Mesothelial cell of epicardium (in vitro differentiated cells): ENCODE data around the gene CDH4. TPM values are rescaled to one million over a fixed set of nuclear protein-coding genes. Genes with fewer than 3 reads are reported as not detected.

Experiments
- DNase-seq, 2 experiments: peaks; one replicate each; pipeline ENCODE4 v3.0.0; 2021; ENCODE audit warnings: low spot score in 2 of 2; ENCODE audit not compliant: unreplicated experiment in 2 of 2
- H3K27ac Mint-ChIP-seq: 2 replicates; pipeline ENCODE4 v1.8.0; 2021; ENCODE audit warnings: mixed read lengths
- H3K27me3 Mint-ChIP-seq: 2 replicates; pipeline ENCODE4 v1.8.0; 2021; ENCODE audit warnings: low read depth, mixed read lengths
- H3K36me3 Mint-ChIP-seq: 2 replicates; pipeline ENCODE4 v1.8.0; 2021; ENCODE audit warnings: mixed read lengths
- H3K4me1 Mint-ChIP-seq: 2 replicates; pipeline ENCODE4 v1.8.0; 2021; ENCODE audit warnings: mixed read lengths
- H3K4me3 Mint-ChIP-seq: 2 replicates; pipeline ENCODE4 v1.8.0; 2021; ENCODE audit warnings: mild to moderate bottlenecking, moderate library complexity, mixed read lengths
- H3K9me3 Mint-ChIP-seq: 2 replicates; pipeline ENCODE4 v1.8.0; 2021; ENCODE audit warnings: mixed read lengths
- total RNA-seq: library from RNA; stranded (reverse); gene quantifications from 3 replicates; pipeline ENCODE4 v1.2.1, GENCODE V29; 2021
- TF ChIP-seq, protein P1 (sequence below): fragments of 200-600 bp; sonication (generic); IDR thresholded peaks from one replicate; pipeline ENCODE4 v1.5.0; 2021; ENCODE audit warnings: antibody characterized with exemption; ENCODE audit not compliant: unreplicated experiment

The CDH4 gene
- total RNA-seq, 1 donor from 2014 or later: 1.1 TPM

GRCh38 chr20:61347443-61347842, 95.4 kb downstream of the CDH4 start:
- TF ChIP-seq, protein P1, sequence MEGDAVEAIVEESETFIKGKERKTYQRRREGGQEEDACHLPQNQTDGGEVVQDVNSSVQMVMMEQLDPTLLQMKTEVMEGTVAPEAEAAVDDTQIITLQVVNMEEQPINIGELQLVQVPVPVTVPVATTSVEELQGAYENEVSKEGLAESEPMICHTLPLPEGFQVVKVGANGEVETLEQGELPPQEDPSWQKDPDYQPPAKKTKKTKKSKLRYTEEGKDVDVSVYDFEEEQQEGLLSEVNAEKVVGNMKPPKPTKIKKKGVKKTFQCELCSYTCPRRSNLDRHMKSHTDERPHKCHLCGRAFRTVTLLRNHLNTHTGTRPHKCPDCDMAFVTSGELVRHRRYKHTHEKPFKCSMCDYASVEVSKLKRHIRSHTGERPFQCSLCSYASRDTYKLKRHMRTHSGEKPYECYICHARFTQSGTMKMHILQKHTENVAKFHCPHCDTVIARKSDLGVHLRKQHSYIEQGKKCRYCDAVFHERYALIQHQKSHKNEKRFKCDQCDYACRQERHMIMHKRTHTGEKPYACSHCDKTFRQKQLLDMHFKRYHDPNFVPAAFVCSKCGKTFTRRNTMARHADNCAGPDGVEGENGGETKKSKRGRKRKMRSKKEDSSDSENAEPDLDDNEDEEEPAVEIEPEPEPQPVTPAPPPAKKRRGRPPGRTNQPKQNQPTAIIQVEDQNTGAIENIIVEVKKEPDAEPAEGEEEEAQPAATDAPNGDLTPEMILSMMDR: no peak
- Mint-ChIP-seq H3K4me1 (peaks cover 4% of the 10 kb centered on the region), H3K27me3 (peaks cover 59% of the 10 kb centered on the region), H3K9me3 (peaks cover 4% of the 10 kb centered on the region), H3K36me3 (no peaks in the 10 kb centered on the region), H3K27ac (no peak overlapping the region), H3K4me3 (no peak overlapping the region)
- DNase-seq: no peak

DNA sequence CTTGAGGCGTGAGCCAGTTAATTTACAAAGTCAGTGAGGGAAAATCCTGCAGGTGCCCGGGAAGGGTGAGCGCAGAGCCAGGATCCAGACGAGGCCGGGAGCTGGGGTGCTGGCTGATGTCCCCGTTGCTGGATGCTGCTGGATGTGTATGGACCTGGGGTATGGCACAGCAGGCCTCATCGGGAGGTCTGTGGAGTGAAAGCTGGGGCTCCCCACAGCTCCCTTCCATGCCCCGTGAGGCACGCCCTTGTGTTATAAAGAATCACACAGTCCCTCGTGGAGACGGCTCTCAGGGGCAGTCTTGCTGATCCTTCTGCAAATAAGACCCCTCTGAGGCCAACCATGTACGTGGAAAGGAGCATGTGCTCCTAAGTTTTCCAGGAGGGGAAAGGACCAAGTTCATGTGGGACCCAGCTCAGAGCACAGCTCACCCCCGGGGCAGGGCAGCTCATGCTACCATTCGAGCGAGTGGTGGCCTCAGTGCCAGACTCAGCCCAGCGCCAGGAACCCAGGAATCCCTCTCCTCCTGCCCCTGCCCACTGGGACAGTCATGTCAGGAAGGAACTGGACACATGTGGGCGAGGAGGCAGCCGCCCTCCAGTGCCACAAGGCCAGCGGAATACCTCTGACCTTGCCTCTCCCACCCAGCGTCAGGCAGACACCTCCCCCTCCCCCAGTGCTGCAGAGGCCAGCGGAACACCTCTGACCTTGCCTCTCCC, 97.5 kb downstream of the CDH4 start:
- H3K27me3 Mint-ChIP-seq: peaks cover 70% of the 10 kb centered on the region
- H3K27ac Mint-ChIP-seq: no peak overlapping the region
- H3K4me3 Mint-ChIP-seq: no peak overlapping the region
- peaks cover 2% of the 10 kb centered on the region for H3K4me1 Mint-ChIP-seq
- TF ChIP-seq, protein P1: no peak
- H3K36me3 Mint-ChIP-seq: no peaks in the 10 kb centered on the region
- DNase-seq: no peak
- peaks cover 4% of the 10 kb centered on the region for H3K9me3 Mint-ChIP-seq

DNA sequence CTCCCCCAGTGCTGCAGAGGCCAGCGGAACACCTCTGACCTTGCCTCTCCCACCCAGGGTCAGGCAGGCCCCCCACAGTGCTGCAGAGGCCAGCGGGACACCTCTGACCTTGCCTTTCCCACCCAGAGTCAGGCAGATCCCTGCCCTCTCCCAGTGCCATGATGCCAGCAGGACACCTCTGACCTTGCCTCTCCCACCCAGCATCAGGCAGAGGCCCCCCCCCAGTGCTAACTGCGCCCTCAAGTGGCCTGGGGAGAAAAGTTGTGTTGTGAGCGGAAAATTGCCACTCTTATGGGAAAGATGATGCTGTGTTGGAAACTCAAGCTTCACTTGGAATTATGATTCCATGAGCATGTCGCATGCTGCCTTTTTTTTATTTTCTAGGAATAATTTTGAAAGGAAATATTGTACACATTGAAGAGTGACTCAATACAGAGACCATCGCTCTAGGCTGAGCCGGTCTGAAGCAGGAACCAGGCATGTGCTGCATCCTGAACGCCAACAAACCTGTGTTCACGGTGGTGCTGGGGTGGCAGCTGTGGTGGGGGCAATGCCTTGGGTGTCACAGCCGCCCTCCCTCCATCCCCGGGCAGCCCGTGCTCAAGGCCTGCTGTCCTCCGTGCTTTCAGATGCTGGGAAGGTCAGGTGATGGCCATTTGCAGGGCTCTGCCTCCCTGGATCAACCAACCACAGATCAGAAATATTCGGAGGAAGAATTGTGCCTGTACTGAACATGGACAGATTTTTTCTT, 98.6 kb downstream of the CDH4 start:
- Mint-ChIP-seq H3K4me1 (peaks cover 2% of the 10 kb centered on the region), H3K9me3 (peaks cover 4% of the 10 kb centered on the region), H3K27ac (no peak overlapping the region), H3K36me3 (no peaks in the 10 kb centered on the region), H3K4me3 (no peak overlapping the region), H3K27me3 (peaks cover 74% of the 10 kb centered on the region)
- TF ChIP-seq, protein P1: no peak
- DNase-seq: no peak

DNA sequence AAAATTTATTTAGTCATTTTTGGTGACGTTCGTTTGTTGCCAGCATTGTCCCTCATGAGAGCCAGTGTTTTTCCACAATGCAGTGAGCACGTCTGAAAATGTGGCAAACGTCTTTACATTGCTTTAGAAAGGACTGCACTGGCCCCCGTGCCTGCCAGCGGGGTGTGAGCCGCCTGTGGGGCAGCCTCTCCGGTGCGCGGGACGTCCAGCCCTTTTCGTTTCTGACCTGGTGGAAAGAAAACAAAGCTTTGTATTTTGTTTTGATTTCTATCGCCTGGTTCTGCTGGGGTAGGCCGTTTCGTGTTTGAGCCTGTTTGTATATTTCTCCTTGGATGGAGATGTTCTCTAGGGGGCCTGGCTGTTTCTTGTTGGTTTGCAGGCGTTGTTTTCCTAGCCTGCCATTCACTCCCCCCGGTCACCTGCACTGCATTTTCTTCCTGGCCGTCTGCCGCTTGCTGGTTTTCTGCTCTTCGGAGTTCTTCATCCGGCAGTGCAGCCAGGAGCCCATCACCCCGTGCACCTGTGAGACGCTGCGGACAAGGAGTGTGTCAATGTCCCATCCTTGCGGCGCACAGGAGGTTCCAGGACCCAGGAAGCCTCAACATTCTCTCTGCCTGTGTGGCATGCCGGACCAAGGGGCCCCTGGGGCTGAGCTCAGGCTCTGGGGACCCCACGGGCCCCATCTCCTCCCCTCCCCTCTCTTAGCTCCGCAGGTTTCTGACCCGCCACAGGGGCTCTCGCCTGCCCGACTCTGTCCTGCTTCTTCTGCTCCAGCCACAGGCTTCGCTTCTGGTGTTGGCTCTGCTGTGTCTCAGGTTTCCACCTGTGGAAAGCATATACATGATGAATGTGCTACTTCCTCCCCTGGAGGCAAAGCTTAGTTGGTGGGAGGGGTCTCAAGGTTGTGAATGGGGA, 100.5 kb downstream of the CDH4 start:
- TF ChIP-seq, protein P1: no peak
- Mint-ChIP-seq H3K4me1 (peaks cover 2% of the 10 kb centered on the region), H3K4me3 (no peak overlapping the region), H3K9me3 (peaks cover 4% of the 10 kb centered on the region), H3K27me3 (peaks cover 76% of the 10 kb centered on the region), H3K36me3 (no peaks in the 10 kb centered on the region), H3K27ac (no peak overlapping the region)
- no peak for DNase-seq

- Mint-ChIP-seq H3K36me3 (no peaks in the 10 kb centered on the region), H3K4me3 (no peak overlapping the region), H3K27me3 (peaks cover 79% of the 10 kb centered on the region), H3K27ac (no peak overlapping the region), H3K9me3 (no peaks in the 10 kb centered on the region), H3K4me1 (peaks cover 2% of the 10 kb centered on the region)
- TF ChIP-seq, protein P1: no peak
- DNase-seq: no peak
Observed at GRCh38 chr20:61353261-61354000, 101.4 kb downstream of the CDH4 start.
